Keratinocyte (primary cell): ENCODE results near the gene NPAS3.

Experiments
- EZH2 ChIP-seq: IDR thresholded peaks from one replicate; pipeline ENCODE4 v1.6.1; 2012; ENCODE audit warnings: inconsistent platforms, mild to moderate bottlenecking, low read length, moderate library complexity
- TF ChIP-seq, protein P1 (sequence below), 3 experiments: IDR thresholded peaks in 1 of 3; conservative IDR thresholded peaks in 1 of 3; optimal IDR thresholded peaks in 1 of 3; 2 replicates in 2 of 3; 3 replicates in 1 of 3; pipeline versions ENCODE3 to v1.5.1; 2011; ENCODE audit warnings: low read length in 3 of 3, mild to moderate bottlenecking in 3 of 3, moderate library complexity in 2 of 3, control low read depth in 1 of 3, inconsistent platforms in 1 of 3; ENCODE audit not compliant: insufficient read depth in 2 of 3; ENCODE audit errors: extremely low read depth in 1 of 3

DNA sequence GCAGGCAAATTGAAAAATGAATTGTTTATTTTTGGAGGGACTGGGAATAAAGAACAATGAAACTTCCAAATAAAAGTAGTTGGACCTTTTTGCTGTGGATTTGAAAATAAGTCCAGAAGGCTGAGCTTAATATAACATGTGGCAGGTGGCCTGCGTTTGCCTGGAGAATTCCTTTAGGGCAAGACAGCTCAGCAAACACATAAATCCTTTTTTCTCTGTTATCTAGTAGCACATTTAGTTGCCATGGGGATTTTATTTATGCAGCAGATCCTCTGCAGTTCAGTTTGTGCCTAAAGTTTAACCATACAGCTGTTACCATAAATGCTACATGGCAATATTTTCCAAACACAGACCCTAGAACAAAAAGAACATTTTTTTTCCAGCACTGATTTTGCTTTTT lies 180.0 kb downstream of the NPAS3 start:
- TF ChIP-seq, protein P1, sequence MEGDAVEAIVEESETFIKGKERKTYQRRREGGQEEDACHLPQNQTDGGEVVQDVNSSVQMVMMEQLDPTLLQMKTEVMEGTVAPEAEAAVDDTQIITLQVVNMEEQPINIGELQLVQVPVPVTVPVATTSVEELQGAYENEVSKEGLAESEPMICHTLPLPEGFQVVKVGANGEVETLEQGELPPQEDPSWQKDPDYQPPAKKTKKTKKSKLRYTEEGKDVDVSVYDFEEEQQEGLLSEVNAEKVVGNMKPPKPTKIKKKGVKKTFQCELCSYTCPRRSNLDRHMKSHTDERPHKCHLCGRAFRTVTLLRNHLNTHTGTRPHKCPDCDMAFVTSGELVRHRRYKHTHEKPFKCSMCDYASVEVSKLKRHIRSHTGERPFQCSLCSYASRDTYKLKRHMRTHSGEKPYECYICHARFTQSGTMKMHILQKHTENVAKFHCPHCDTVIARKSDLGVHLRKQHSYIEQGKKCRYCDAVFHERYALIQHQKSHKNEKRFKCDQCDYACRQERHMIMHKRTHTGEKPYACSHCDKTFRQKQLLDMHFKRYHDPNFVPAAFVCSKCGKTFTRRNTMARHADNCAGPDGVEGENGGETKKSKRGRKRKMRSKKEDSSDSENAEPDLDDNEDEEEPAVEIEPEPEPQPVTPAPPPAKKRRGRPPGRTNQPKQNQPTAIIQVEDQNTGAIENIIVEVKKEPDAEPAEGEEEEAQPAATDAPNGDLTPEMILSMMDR (optimal IDR thresholded peaks at IDR 0.05 in 1 of 3, IDR thresholded peaks at IDR 0.05 in 1 of 3, conservative IDR thresholded peaks at IDR 0.05 in 1 of 3; ENCODE audit: extremely low read depth in 1 of 3, insufficient read depth in 2 of 3, low read length in 3 of 3), result no peak
- no peak for TF ChIP-seq EZH2
